Measurements from ENCODE around the gene GNB1L.

GRCh38 chr22:19785461-19786263 is 69.0 kb downstream of the GNB1L start:
- TF ChIP-seq GATA2 (IDR thresholded peaks at IDR 0.05; ENCODE audit: low read depth, low read length) (no peak), GATA3 (IDR thresholded peaks at IDR 0.05; ENCODE audit: low read depth, low read length) (no peak)

Data from SH-SY5Y (cell line).